ENCODE data around the gene ARHGAP6.
"Not testable (repeated sequence)": the region's sequence is repeated elsewhere in the genome, so short reads cannot be mapped to it uniquely, and the experiment has no call there.

Gene ARHGAP6

GRCh38 chrX:11628399-11628798 is 37.3 kb downstream of the ARHGAP6 start:
- no peak for TF ChIP-seq CTCF (IDR thresholded peaks at IDR 0.05; ENCODE audit: poor library complexity, severe bottlenecking)
- no peaks in the 10 kb centered on the region for H3K4me1 ChIP-seq (ENCODE audit: insufficient read depth, poor library complexity, severe bottlenecking)
- ATAC-seq (ENCODE audit: low read depth), result no peak

GRCh38 chrX:11626351-11626750 is 39.4 kb downstream of the ARHGAP6 start:
- no peak for ATAC-seq (ENCODE audit: low read depth)
- DNase-seq (ENCODE audit: low spot score), result no peak
- Histone ChIP-seq H3K27me3 (ENCODE audit: insufficient read depth, poor library complexity, severe bottlenecking) (no peaks in the 10 kb centered on the region), H3K27ac (ENCODE audit: poor library complexity, severe bottlenecking) (no peak overlapping the region), H3K36me3 (ENCODE audit: low read depth) (no peaks in the 10 kb centered on the region), H3K4me3 (ENCODE audit: severe bottlenecking) (no peak overlapping the region), H3K9me3 (ENCODE audit: severe bottlenecking) (no peaks in the 10 kb centered on the region), H3K4me1 (ENCODE audit: insufficient read depth, poor library complexity, severe bottlenecking) (no peaks in the 10 kb centered on the region)
- no peak for TF ChIP-seq CTCF (IDR thresholded peaks at IDR 0.05; ENCODE audit: poor library complexity, severe bottlenecking)

More at GRCh38 chrX:11628399-11628798, 37.3 kb downstream of the ARHGAP6 start:
- no peak for DNase-seq (ENCODE audit: low spot score)
- H3K4me3 ChIP-seq (ENCODE audit: severe bottlenecking), result no peak overlapping the region
- no peaks in the 10 kb centered on the region for H3K36me3 ChIP-seq (ENCODE audit: low read depth)
- no peaks in the 10 kb centered on the region for H3K9me3 ChIP-seq (ENCODE audit: severe bottlenecking)
- H3K27me3 ChIP-seq (ENCODE audit: insufficient read depth, poor library complexity, severe bottlenecking), result no peaks in the 10 kb centered on the region
- no peak overlapping the region for H3K27ac ChIP-seq (ENCODE audit: poor library complexity, severe bottlenecking)

GRCh38 chrX:11619441-11619840 is 46.3 kb downstream of the ARHGAP6 start:
- H3K27ac ChIP-seq (ENCODE audit: poor library complexity, severe bottlenecking), result no peak overlapping the region
- H3K4me3 ChIP-seq (ENCODE audit: severe bottlenecking), result no peak overlapping the region
- ATAC-seq (ENCODE audit: low read depth) (no peak), DNase-seq (ENCODE audit: low spot score) (no peak)
- no peaks in the 10 kb centered on the region for H3K27me3 ChIP-seq (ENCODE audit: insufficient read depth, poor library complexity, severe bottlenecking)
- no peaks in the 10 kb centered on the region for H3K9me3 ChIP-seq (ENCODE audit: severe bottlenecking)
- TF ChIP-seq CTCF (IDR thresholded peaks at IDR 0.05; ENCODE audit: poor library complexity, severe bottlenecking), result no peak
- no peaks in the 10 kb centered on the region for H3K36me3 ChIP-seq (ENCODE audit: low read depth)
- H3K4me1 ChIP-seq (ENCODE audit: insufficient read depth, poor library complexity, severe bottlenecking), result no peaks in the 10 kb centered on the region

GRCh38 chrX:11614253-11614652 is 51.5 kb downstream of the ARHGAP6 start:
- H3K27me3 ChIP-seq (ENCODE audit: insufficient read depth, poor library complexity, severe bottlenecking); DNase-seq (ENCODE audit: low spot score); H3K9me3 ChIP-seq (ENCODE audit: severe bottlenecking); H3K36me3 ChIP-seq (ENCODE audit: low read depth); H3K4me1 ChIP-seq (ENCODE audit: insufficient read depth, poor library complexity, severe bottlenecking); ATAC-seq (ENCODE audit: low read depth); H3K27ac ChIP-seq (ENCODE audit: poor library complexity, severe bottlenecking); H3K4me3 ChIP-seq (ENCODE audit: severe bottlenecking): not testable (repeated sequence)

GRCh38 chrX:11611965-11612364 is 53.8 kb downstream of the ARHGAP6 start:
- Histone ChIP-seq H3K36me3 (ENCODE audit: low read depth) (no peaks in the 10 kb centered on the region), H3K4me3 (ENCODE audit: severe bottlenecking) (no peak overlapping the region), H3K4me1 (ENCODE audit: insufficient read depth, poor library complexity, severe bottlenecking) (no peaks in the 10 kb centered on the region), H3K27ac (ENCODE audit: poor library complexity, severe bottlenecking) (no peak overlapping the region), H3K27me3 (ENCODE audit: insufficient read depth, poor library complexity, severe bottlenecking) (no peaks in the 10 kb centered on the region), H3K9me3 (ENCODE audit: severe bottlenecking) (no peaks in the 10 kb centered on the region)
- DNase-seq (ENCODE audit: low spot score) (no peak), ATAC-seq (ENCODE audit: low read depth) (no peak)
- no peak for TF ChIP-seq CTCF (IDR thresholded peaks at IDR 0.05; ENCODE audit: poor library complexity, severe bottlenecking)
